H1 (cell line): ENCODE results near the gene TRIM44. TPM values are rescaled to one million over a fixed set of nuclear protein-coding genes. Genes with fewer than 3 reads are reported as not detected.

Source experiments
- BCL11A ChIP-seq, 2 experiments: IDR thresholded peaks; one replicate each; pipeline ENCODE4 v1.6.1; 2011; ENCODE audit warnings: low read depth in 2 of 2, low read length in 2 of 2, mild to moderate bottlenecking in 2 of 2
- CHD7 ChIP-seq: fragments of 300-600 bp; sonication (generic); IDR thresholded peaks from 2 replicates; pipeline ENCODE4 v1.7.1; 2012; ENCODE audit warnings: low read length, moderate library complexity, mild to moderate bottlenecking, inconsistent platforms; ENCODE audit not compliant: insufficient replicate concordance
- E2F6 ChIP-seq: IDR thresholded peaks from 2 replicates; pipeline ENCODE4 v1.6.1; 2012; ENCODE audit warnings: inconsistent platforms
- EP300 ChIP-seq, 2 experiments: IDR thresholded peaks; 1 replicate in 1 of 2; 2 replicates in 1 of 2; pipeline ENCODE4 v1.6.1; 2011 to 2012; ENCODE audit warnings: low read depth in 2 of 2, low read length in 2 of 2, mild to moderate bottlenecking in 2 of 2, borderline replicate concordance in 1 of 2, inconsistent platforms in 1 of 2, moderate library complexity in 1 of 2
- SAP30 ChIP-seq: fragments of 300-600 bp; sonication (generic); IDR thresholded peaks from 2 replicates; pipeline ENCODE4 v1.7.1; 2012; ENCODE audit warnings: low read length, moderate library complexity, mild to moderate bottlenecking, inconsistent platforms; ENCODE audit not compliant: insufficient read depth, insufficient replicate concordance
- SP1 ChIP-seq: IDR thresholded peaks from 2 replicates; pipeline ENCODE4 v1.6.1; 2011; ENCODE audit warnings: low read depth, low read length
- TAF1 ChIP-seq: IDR thresholded peaks from 2 replicates; pipeline ENCODE4 v1.6.1; 2011; ENCODE audit warnings: mild to moderate bottlenecking, low read depth, low read length
- ZNF274 ChIP-seq: IDR thresholded peaks from 2 replicates; pipeline ENCODE4 v1.7.0; 2012; ENCODE audit warnings: low read length, borderline replicate concordance; ENCODE audit errors: extremely low read depth
- polyA plus RNA-seq, 7 experiments: library from polyadenylated mRNA; depleted of rRNA in 3 of 7; stranded (reverse) in 5 of 7; unstranded in 2 of 7; fragments of >200 nt in 5 of 7; fragments of 200-250 nt in 2 of 7; gene quantifications; 1 replicate in 5 of 7; 2 replicates in 1 of 7; 4 replicates in 1 of 7; pipeline versions ENCODE4 v1.2.1 to v1.2.3, GENCODE V29; 2011 to 2013; ENCODE audit warnings: missing spikeins in 2 of 7, mixed read lengths in 2 of 7
- total RNA-seq: library from RNA; stranded (reverse); fragmentation: NEBNext Ultra II Directional; extraction: Animal tissue kit (Norgen Biotek cat#: 25700); gene quantifications from 2 replicates; pipeline ENCODE4 v1.2.1, GENCODE V29; 2021

TRIM44 gene
- total and polyA plus RNA-seq, 2 of the 8 experiments (the other 6 are each of a cell fraction or from before 2014, with no cell fraction given), result 13.9 to 34.4 TPM

GRCh38 chr11:35800970-35801953, 138.7 kb downstream of the TRIM44 start (continued):
- no peak for TF ChIP-seq CHD7
- no peak for TF ChIP-seq TAF1
- TF ChIP-seq EP300 (IDR thresholded peaks at IDR 0.05; ENCODE audit: borderline replicate concordance in 1 of 2, low read depth in 2 of 2, low read length in 2 of 2), result no peak
- TF ChIP-seq ZNF274, result no peak
- no peak for TF ChIP-seq SAP30
- no peak for TF ChIP-seq SP1
- no peak for TF ChIP-seq E2F6
- no peak for TF ChIP-seq BCL11A (IDR thresholded peaks at IDR 0.05; ENCODE audit: low read depth in 2 of 2, low read length in 2 of 2)
